Measurements from ENCODE around the gene MYO15B.

The MYO15B gene

DNA sequence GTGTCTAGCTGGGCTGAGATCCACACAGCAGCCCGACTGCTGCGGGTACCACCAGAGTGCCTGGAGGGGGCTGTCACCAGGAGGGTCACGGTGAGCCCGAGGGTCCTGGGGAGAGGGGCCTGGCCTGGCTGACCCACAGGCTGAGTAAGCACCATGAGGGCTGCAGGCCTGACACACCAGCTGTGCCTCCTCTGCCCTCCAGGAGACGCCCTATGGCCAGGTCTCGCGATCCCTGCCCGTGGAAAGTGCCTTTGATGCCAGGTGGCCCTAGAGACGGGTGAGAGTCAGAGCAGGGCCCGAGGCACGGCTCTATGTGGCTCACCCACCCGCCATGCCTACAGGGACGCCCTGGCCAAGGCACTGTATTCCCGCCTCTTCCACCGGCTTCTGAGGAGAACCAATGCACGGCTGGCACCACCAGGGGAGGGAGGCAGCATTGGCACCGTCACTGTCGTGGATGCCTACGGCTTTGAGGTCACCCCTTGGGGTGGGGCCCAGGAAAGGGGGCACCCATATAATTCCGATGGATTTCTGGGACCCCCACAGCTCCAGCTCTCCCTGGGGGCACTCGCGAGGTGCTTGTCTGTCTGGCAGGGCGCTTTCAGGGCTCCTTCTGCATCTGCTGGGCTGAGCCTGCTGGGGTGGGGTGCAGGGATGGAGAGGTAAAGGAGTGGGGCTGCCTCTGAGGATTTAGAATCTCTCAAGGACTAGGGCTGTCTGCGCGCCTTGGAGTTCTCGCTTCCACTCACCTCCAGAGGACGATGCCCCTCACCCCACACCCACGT, 7.1 kb downstream of the MYO15B start:
- H3K4me1 ChIP-seq (ENCODE audit: insufficient read depth, low read length, poor library complexity, severe bottlenecking): no peaks in the 10 kb centered on the region
- H3K9me3 ChIP-seq (ENCODE audit: insufficient read depth, low read depth, low read length): no peaks in the 10 kb centered on the region
- peaks cover 4% of the 10 kb centered on the region for H4K20me1 ChIP-seq (ENCODE audit: insufficient read depth, low read length, poor library complexity, severe bottlenecking)
- no peaks in the 10 kb centered on the region for H3K9me2 ChIP-seq (replicated peaks; ENCODE audit: low read depth, low read length)
- no peak overlapping the region for H3K4me2 ChIP-seq (ENCODE audit: low read depth, low read length, poor library complexity, severe bottlenecking)
- no peak overlapping the region for H2AFZ ChIP-seq (ENCODE audit: low read length)
- no peak for TF ChIP-seq CTCF (conservative IDR thresholded peaks at IDR 0.05; ENCODE audit: low read length)
- TF ChIP-seq EZH2phosphoT487 (IDR thresholded peaks at IDR 0.05; ENCODE audit: borderline replicate concordance): no peak
- H3K36me3 ChIP-seq (ENCODE audit: insufficient read depth, low read length): no peaks in the 10 kb centered on the region
- peaks cover 6% of the 10 kb centered on the region; the same call in 1 of the 2 replicates for H3K79me2 ChIP-seq (ENCODE audit: insufficient read depth, low read length)
- no peaks in the 10 kb centered on the region for H3F3A ChIP-seq (ENCODE audit: low read depth)
- no peaks in the 10 kb centered on the region for H3K27me3 ChIP-seq (ENCODE audit: insufficient read depth, low read length, poor library complexity, severe bottlenecking)
- H3K4me3 ChIP-seq (ENCODE audit: low read length, poor library complexity, severe bottlenecking): no peak overlapping the region
- no peak overlapping the region for H3K9ac ChIP-seq (ENCODE audit: low read depth, low read length, poor library complexity, severe bottlenecking)

DNA sequence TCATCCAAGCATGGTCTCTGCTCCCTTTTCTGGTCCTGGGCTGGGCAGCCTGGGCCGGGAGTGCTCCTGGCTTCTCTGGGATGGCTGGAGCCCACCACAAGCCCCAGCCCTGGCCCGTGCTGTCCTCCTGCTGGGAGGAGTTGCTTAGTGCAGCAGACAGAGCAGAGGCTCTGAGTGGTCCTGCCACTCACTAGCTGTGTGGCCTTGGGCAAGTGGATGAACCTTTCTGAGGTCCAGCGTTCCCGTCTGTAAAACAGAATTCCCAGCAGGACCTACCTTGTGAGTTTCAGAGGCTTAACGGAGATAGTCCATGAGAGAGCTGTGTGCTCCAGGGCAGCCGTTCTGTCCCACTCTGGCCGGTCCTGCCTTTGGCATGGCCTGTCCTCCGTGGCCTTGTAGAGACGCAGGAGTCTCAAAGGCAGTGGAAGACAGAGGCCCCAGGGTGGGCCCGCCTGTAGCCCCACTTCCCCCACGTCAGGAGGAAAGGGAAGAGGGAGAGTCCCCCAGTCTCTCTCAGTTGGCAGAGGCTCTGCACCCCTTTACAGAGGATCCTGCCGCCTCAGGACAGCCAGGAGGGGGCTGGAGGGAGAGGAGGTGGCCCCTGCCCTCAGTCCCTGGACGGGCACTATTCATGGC, 7.8 kb downstream of the MYO15B start:
- no peaks in the 10 kb centered on the region for H3K9me2 ChIP-seq (replicated peaks; ENCODE audit: low read depth, low read length)

GRCh38 chr17:75595920-75596313, 8.3 kb downstream of the MYO15B start:
- Histone ChIP-seq H3K27me3 (ENCODE audit: insufficient read depth, low read length, poor library complexity, severe bottlenecking) (no peaks in the 10 kb centered on the region), H3K9ac (ENCODE audit: low read depth, low read length, poor library complexity, severe bottlenecking) (no peak overlapping the region), H3F3A (ENCODE audit: low read depth) (no peaks in the 10 kb centered on the region)

More for the DNA sequence above, 7.8 kb downstream of the MYO15B start:
- Histone ChIP-seq H2AFZ (ENCODE audit: low read length) (no peak overlapping the region), H3K27me3 (ENCODE audit: insufficient read depth, low read length, poor library complexity, severe bottlenecking) (no peaks in the 10 kb centered on the region), H3K4me2 (ENCODE audit: low read depth, low read length, poor library complexity, severe bottlenecking) (no peak overlapping the region), H3K9ac (ENCODE audit: low read depth, low read length, poor library complexity, severe bottlenecking) (no peak overlapping the region), H3K4me3 (ENCODE audit: low read length, poor library complexity, severe bottlenecking) (no peak overlapping the region), H4K20me1 (ENCODE audit: insufficient read depth, low read length, poor library complexity, severe bottlenecking) (peaks cover 4% of the 10 kb centered on the region), H3F3A (ENCODE audit: low read depth) (no peaks in the 10 kb centered on the region), H3K79me2 (ENCODE audit: insufficient read depth, low read length) (no peaks in the 10 kb centered on the region), H3K36me3 (ENCODE audit: insufficient read depth, low read length) (no peaks in the 10 kb centered on the region), H3K4me1 (ENCODE audit: insufficient read depth, low read length, poor library complexity, severe bottlenecking) (no peaks in the 10 kb centered on the region), H3K9me3 (ENCODE audit: insufficient read depth, low read depth, low read length) (no peaks in the 10 kb centered on the region)
- TF ChIP-seq EZH2phosphoT487 (IDR thresholded peaks at IDR 0.05; ENCODE audit: borderline replicate concordance): no peak
- no peak for TF ChIP-seq CTCF (conservative IDR thresholded peaks at IDR 0.05; ENCODE audit: low read length)

More at GRCh38 chr17:75595920-75596313, 8.3 kb downstream of the MYO15B start:
- Histone ChIP-seq H3K9me3 (ENCODE audit: insufficient read depth, low read depth, low read length) (no peaks in the 10 kb centered on the region), H3K4me3 (ENCODE audit: low read length, poor library complexity, severe bottlenecking) (no peak overlapping the region), H2AFZ (ENCODE audit: low read length) (no peak overlapping the region), H3K36me3 (ENCODE audit: insufficient read depth, low read length) (no peaks in the 10 kb centered on the region), H3K9me2 (replicated peaks; ENCODE audit: low read depth, low read length) (no peaks in the 10 kb centered on the region), H3K4me1 (ENCODE audit: insufficient read depth, low read length, poor library complexity, severe bottlenecking) (no peaks in the 10 kb centered on the region), H3K4me2 (ENCODE audit: low read depth, low read length, poor library complexity, severe bottlenecking) (no peak overlapping the region), H4K20me1 (ENCODE audit: insufficient read depth, low read length, poor library complexity, severe bottlenecking) (peaks cover 4% of the 10 kb centered on the region), H3K79me2 (ENCODE audit: insufficient read depth, low read length) (no peaks in the 10 kb centered on the region)
- TF ChIP-seq EZH2phosphoT487 (IDR thresholded peaks at IDR 0.05; ENCODE audit: borderline replicate concordance) (no peak), CTCF (conservative IDR thresholded peaks at IDR 0.05; ENCODE audit: low read length) (no peak)
